ENCODE measurements around the gene UBE3D.

DNA sequence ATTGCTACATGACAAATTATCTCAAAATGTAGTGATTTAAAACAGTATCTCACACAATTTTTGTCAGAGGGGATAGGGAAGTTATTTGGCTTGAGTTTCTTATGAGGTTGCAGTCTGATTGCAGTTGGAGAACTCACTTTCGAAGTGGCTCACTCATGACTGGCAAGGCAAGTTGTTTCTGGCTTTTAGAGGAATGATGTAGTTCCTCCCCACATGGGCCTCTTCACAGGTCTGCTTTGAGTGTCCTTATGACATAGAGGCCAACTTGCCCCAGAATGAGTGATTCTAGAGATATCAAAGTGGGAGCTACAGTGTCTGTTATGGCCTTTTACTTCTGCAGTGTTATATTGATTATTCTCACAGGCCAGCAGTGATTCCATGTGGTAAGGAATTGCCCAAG, 8.0 kb upstream of the UBE3D start:
- TF ChIP-seq, protein P1, sequence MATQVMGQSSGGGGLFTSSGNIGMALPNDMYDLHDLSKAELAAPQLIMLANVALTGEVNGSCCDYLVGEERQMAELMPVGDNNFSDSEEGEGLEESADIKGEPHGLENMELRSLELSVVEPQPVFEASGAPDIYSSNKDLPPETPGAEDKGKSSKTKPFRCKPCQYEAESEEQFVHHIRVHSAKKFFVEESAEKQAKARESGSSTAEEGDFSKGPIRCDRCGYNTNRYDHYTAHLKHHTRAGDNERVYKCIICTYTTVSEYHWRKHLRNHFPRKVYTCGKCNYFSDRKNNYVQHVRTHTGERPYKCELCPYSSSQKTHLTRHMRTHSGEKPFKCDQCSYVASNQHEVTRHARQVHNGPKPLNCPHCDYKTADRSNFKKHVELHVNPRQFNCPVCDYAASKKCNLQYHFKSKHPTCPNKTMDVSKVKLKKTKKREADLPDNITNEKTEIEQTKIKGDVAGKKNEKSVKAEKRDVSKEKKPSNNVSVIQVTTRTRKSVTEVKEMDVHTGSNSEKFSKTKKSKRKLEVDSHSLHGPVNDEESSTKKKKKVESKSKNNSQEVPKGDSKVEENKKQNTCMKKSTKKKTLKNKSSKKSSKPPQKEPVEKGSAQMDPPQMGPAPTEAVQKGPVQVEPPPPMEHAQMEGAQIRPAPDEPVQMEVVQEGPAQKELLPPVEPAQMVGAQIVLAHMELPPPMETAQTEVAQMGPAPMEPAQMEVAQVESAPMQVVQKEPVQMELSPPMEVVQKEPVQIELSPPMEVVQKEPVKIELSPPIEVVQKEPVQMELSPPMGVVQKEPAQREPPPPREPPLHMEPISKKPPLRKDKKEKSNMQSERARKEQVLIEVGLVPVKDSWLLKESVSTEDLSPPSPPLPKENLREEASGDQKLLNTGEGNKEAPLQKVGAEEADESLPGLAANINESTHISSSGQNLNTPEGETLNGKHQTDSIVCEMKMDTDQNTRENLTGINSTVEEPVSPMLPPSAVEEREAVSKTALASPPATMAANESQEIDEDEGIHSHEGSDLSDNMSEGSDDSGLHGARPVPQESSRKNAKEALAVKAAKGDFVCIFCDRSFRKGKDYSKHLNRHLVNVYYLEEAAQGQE (IDR thresholded peaks at IDR 0.05; ENCODE audit: insufficient read depth in 1 of 2, low read depth in 2 of 2, low read length in 2 of 2), result no peak
- TF ChIP-seq TAF1 (IDR thresholded peaks at IDR 0.05; ENCODE audit: borderline replicate concordance, insufficient read depth, low read length), result no peak
- no peak for TF ChIP-seq POLR2AphosphoS5 (IDR thresholded peaks at IDR 0.05; ENCODE audit: low read depth, low read length)
- no peak for TF ChIP-seq SIN3A (IDR thresholded peaks at IDR 0.05; ENCODE audit: borderline replicate concordance, insufficient read depth, low read length)

Data from PFSK-1 (cell line).